GM19023 (cell line): ENCODE data around the gene AATK.

Experiments
- ATAC-seq: cut with Tn5 transposase; IDR thresholded peaks from one replicate; pipeline ENCODE4 v1.9.1; 2021; ENCODE audit warnings: mild to moderate bottlenecking, moderate library complexity; ENCODE audit not compliant: unreplicated experiment

AATK gene

GRCh38 chr17:81075307-81075706 is 90.7 kb downstream of the AATK start:
- no peak for ATAC-seq

GRCh38 chr17:81074875-81075274 is 91.1 kb downstream of the AATK start:
- ATAC-seq, result no peak

- no peak for ATAC-seq
Observed at GRCh38 chr17:81073967-81074839, 91.8 kb downstream of the AATK start.

GRCh38 chr17:81071761-81072741 is 94.0 kb downstream of the AATK start:
- no peak for ATAC-seq

- ATAC-seq, result no peak
Observed at GRCh38 chr17:81070541-81071246, 95.3 kb downstream of the AATK start.

- ATAC-seq, result no peak
Observed at GRCh38 chr17:81069135-81069645, 96.8 kb downstream of the AATK start.

- no peak for ATAC-seq
Observed at GRCh38 chr17:81068411-81069134, 97.4 kb downstream of the AATK start.

GRCh38 chr17:81067391-81067811 is 98.6 kb downstream of the AATK start:
- no peak for ATAC-seq
